NK-92 (cell line): ENCODE measurements around the gene PHF21B.

Experiments
- DNase-seq: peaks from one replicate; lab custom pipeline; 2025; ENCODE audit not compliant: unreplicated experiment; lab: John Stamatoyannopoulos, UW

PHF21B gene

DNA sequence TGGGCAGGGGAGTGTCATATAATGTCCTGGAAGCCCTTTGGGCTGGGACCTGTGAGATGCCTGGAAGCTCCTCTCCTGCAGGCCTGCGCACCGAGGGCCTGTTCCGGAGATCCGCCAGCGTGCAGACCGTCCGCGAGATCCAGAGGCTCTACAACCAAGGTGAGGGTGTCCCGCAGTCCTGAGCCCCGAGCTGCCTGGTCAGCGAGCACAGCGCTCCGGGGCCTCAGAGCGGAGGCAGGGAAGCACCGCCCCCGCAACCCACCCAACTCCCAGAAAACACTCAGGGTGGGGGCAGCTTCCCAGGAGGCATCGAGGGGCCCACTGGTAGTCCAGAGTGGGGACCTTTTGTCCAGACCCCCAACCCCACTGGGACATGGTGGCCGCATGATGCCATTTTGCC lies 161.9 kb downstream of the PHF21B start:
- DNase-seq = no peak

DNA sequence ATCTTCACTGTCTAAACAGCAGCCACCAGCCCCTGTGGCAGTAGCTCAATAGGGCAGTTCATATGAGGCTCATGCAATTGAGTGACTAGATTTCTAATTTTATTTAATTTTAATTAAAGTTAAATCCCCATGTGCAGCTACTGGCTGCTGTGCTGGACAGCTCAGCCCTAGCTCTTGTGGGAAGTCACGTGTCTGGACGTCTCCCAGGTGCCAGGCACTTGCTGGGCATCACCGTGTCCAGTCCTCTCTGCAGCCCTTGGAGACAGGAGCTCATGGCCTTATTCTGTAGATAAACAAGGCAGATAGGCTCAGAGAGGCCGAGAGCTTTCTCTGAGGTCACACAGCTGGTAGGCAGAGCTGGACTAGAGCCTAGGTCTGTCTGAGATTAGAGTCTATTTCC lies 162.4 kb downstream of the PHF21B start:
- no peak for DNase-seq

DNA sequence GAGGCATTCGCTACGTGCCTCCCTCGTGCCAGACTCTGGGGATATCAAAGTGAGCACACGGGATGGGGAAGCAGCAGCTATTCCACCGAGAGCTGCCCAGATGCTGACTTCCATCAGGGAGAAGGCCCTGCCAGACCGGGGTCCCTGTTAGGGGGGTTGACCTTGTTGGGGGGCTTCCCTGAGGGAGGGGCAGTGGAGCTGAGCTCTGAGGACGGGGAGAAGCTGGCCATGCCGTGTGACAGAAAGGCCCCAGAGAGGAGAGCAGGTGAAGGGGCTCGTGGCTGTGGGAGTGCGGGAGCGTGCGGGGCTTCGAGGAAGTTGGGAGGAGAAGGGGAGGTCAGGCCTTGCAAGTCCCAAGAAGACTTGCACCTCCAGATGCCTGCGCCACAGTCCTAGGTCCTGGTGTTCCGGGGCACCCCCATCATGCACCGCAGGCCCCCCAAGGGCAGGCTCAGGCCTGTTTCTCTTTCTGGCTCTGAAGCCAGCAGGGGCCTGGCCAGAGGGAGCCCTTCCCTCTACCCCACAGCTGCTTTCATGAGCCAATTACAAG lies 163.0 kb downstream of the PHF21B start:
- no peak for DNase-seq

DNA sequence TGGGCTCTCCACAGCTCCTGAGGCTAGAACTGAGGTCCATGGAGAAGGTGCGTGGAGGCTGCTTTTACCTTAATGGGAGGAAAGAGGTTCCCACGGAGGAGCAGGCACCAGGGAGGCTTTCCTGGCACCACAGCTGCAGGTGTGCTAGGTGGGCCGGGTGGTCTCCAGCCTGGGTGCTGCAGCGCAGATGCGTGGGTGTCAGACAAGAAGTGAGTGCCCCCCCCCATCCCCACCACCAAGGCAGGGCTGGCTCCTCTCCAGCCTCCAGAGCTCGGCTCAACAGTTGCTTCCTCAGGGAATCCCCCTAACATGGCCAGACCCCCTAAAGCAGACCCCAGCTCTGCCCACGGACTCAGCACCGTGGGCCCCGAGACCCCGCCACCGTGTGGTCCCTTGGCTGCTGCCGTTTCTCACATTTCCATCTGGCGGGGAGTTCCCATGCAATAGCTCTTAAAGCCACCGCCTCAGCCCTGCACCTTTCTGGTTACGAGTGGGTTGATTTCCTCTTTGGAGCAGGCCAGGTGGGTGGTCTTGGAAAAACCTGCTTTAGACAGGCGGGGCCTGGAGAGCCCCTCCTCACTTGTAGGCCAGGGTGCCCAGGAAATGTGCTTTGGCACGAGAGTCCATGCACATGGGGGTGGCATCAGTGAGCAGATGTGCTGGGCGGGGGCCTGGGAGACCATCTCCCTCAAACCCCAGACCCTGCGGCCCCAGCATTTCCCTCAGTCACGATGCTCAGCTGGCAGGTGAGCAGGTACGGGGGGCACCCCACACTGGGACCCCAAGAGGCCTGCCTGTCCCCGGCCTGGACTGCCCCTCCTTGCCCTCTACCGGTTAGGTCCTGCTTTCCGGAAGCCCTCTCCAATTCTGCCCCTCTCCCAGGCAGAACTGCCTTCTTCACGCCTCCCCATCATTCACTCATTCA lies 163.7 kb downstream of the PHF21B start:
- no peak for DNase-seq

DNA sequence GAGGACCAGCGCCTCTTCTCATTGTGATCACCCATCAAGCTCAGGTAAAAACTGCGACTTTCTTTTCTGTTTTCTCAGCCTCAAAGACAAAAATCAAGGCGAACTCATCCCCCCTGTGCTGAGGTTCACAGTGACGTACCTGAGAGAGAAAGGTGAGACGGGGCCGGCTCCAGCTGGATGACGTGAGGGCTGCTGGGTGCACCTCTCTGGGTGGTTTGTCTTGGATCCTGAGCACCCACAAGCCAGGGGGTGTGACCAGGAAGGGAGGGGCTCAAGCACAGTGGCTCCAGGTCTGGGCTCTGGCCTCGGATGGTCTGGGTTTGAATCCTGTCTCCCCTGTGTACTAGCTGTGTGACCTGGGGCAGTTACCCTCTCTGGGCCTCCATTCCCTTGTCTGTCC lies 164.6 kb downstream of the PHF21B start:
- DNase-seq = no peak

DNA sequence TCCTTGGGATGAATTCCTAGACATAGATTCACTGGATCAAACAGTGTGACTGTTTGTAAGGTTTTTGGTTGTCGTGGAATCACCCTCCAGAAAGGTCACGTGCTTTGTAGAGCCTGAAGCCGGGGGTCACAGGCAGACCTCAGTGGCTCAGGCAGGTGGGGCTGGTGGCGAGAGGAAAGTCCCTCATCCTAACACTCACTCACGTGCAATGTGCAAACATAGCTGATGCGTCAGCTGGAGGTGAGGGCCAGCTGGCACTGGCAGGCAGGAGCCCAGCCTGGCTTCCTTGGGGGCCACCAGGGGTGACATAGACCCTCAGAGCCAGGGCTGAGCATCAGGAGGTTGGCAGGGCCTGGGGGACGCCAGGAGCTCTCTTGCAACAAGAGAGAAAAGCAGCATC lies 167.4 kb downstream of the PHF21B start:
- DNase-seq = no peak

DNA sequence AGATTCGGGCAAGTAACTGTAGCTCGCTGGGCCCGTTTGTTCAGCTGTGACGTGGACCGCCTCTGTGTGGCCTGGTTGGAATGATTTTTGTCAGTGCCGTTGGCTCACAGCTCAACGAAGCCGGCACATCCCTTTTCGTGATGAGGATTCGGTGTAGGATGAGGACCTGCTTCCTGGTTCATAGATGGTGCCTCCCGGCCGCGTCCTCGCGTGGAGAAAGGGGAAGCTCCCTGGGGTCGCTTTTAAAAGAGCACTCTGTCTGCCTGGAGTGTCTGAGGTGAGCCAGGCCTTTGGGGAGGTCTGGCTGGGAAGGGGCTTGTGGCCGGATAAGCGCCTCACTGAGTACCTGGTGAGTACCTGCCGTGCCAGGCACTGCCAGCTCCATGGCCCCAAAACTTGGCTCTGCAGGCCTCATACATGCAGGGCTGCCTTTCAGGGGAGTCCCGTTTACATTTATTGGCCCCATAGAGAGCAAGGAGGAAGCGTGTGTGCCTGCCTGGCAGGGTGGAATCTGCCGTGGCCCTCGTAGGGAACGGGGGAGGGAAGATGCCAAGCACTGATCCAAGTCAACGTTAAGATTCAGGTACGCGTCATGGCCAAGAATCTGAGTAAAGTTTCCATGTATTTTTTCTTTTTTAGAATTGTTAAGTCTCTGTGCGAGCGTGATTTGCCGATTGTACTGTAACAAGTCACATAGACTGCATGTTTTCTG lies 169.0 kb downstream of the PHF21B start:
- DNase-seq = no peak

DNA sequence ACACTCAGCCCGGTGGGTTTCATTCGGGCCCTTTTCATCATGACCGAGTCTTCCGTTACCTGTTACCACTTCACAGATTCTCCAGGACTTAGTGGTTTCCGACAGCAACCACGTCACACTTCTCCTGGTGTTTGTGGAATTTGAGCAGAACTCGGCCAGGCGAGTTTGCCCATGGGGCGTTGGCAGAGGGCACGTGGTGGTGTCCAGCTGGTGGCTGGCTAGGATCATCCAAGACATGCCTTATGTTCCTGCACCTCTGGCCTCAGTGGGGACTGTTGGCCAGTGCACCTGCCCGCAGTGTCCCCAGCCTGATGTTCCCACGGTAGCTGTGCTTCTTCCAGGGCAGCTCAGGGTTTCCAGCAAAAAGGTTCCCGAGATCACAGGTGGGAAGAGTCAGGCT lies 170.1 kb downstream of the PHF21B start:
- DNase-seq = no peak

DNA sequence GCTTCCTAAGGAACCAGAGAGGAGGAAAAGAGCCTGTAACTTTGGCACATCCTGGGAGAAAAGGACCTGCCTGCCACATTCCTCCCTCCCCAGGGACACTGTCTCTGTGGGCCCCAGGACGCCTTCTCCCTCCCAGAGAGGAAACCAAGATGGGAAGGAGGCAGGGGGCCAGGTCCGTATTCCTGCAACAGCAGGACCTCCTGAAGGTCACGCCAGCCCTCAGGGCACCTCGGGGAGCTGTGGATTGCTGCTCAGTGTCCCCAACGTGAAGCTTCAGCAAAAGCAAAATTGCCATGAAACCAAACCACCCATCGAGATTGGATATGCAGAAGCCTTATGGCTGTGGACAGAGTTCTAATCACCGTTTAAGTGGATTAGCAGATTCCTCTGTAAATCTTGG lies 170.7 kb downstream of the PHF21B start:
- DNase-seq = no peak

DNA sequence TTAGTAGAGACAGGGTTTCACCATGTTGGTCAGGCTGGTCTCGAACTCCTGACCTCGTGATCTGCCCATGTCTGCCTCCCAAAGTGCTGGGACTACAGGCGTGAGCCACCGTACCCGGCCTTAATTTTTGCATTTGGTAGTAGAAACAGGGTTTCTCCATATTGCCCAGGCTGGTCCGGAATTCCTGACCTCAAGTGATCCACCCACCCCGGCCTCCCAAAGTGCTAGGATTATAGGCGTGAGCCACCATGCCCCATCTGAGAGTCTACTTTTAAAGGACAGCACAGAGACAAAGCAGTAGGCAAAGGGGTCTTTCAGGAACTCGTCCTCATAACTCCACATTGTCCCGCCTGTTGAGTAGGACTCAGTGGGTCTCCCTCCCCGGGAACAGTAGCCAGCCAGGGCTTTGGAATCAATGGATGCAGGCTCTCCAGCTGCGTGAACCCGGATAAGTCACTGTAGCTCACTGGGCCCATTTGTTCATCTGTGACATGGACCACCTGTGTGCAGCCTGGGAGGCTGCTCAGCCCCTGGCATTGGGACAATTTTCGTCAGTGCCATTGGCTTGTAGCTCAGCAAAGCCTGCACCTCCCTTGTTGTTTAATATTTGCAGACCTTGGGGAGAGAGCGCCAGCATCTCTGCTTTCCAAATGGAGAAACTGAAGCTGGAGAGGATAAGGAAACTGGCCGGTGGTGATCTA lies 171.3 kb downstream of the PHF21B start:
- no peak for DNase-seq

DNA sequence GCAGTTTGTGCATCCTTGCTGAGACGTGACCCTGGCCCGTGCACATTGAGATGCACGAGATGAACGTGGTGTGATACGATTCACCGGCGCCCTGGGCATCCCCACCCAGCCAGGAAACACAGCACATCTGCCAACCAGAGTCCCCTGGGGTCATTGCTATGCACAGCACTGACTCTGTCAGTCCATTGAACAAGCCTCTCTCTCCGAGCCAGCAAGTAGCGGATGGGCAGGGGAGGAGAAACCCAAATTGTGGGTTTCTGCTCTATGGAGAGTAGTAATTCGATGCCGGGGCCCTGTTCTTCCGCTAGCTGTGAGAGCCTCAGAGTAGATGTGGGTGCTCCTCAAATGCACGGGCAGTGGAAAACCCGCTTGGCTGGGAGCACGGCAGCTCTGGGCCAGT lies 172.3 kb downstream of the PHF21B start:
- no peak for DNase-seq

DNA sequence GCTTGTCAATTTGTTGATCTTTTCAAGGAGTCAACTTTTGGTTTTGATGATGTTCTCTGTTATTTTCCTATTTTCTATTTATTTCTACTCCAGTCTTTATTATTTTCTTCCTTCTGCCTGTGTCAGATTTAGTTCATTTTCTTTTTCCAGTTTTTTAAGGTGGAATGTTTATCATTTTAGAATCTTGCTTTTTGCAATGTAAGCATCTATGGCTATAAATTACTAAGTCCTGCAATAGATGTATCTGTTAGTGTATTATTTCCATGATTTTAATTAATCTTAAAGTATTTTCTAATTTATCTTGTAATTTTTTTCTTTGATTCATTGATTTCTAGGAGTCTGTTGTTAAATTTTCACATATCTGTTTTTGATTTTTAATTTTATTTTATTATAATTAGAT lies 175.7 kb downstream of the PHF21B start:
- DNase-seq = no peak

DNA sequence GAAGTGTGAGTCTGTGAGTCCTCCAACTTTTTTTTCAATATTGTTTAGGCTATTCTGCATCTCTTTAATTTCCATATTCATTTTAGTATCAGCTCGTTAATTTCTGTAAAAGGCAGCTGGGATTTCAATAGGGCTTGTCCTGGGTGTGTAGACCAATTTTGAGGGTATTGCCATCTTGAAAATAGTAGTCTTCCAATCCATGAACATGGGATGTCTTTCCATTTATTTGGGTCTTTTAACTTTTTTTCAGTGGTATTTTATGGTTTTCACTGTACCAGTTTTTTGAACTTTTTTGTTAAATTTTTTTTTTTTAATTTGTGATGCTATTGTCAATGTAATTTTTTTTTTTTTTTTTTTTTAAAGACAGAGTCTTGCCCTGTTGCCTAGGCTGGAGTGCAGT lies 177.9 kb downstream of the PHF21B start:
- DNase-seq = no peak
